PC-3 (cell line): ENCODE results near the gene NOTCH4. TPM values are rescaled to one million over a fixed set of nuclear protein-coding genes. Genes with fewer than 3 reads are reported as not detected.

ENCODE experiments used
- ATAC-seq: fragments of 200-7000 bp; cut with Tn5 transposase; 2 replicates; pipeline ENCODE4 v1.9.1; 2020; ENCODE audit warnings: mild to moderate bottlenecking, moderate library complexity
- BruUV-seq: library from RNA; stranded (reverse); fragments of 400-500 nt; replicated peaks from 2 replicates; lab custom pipeline; 2021; lab: Mats Ljungman, UMichigan
- CTCF ChIA-PET: fragments of 300-600 bp; sonication (Branson Sonifier 250); formaldehyde crosslinking; loops from one replicate; lab custom pipeline; 2022; ENCODE audit warnings: antibody characterized with exemption; lab: Charles Lee
- POLR2A ChIA-PET: fragments of 300-600 bp; sonication (Branson Sonifier 250); formaldehyde crosslinking; loops from one replicate; lab custom pipeline; 2022; ENCODE audit warnings: antibody characterized with exemption; ENCODE audit not compliant: unreplicated experiment; lab: Charles Lee
- DNase-seq: peaks from one replicate; pipeline ENCODE4 v3.0.0-alpha.2; 2015
- H2AFZ ChIP-seq: fragments of 300-600 bp; sonication (generic); 2 replicates; pipeline ENCODE4 v1.6.0; 2016; ENCODE audit warnings: antibody characterized with exemption, low read length
- H3F3A ChIP-seq: fragments of 300-600 bp; sonication (generic); one replicate; pipeline ENCODE4 v1.6.0; 2017; ENCODE audit warnings: antibody characterized with exemption, low read length, control low read depth, mild to moderate bottlenecking; ENCODE audit not compliant: unreplicated experiment
- H3K27ac ChIP-seq: fragments of 300-600 bp; sonication (generic); 2 replicates; pipeline ENCODE4 v1.5.1; 2016; ENCODE audit warnings: mild to moderate bottlenecking, low read length
- H3K27me3 ChIP-seq: fragments of 300-600 bp; sonication (generic); 2 replicates; pipeline ENCODE4 v1.6.1; 2016; ENCODE audit warnings: low read length, mixed read lengths
- H3K36me3 ChIP-seq: fragments of 300-600 bp; sonication (generic); 2 replicates; pipeline ENCODE4 v1.6.1; 2016; ENCODE audit warnings: low read depth, mixed run types, low read length, mixed read lengths
- H3K4me1 ChIP-seq: fragments of 300-600 bp; sonication (generic); 2 replicates; pipeline ENCODE4 v1.5.1; 2016; ENCODE audit warnings: low read length; ENCODE audit not compliant: insufficient read depth
- H3K4me2 ChIP-seq: fragments of 300-600 bp; sonication (generic); 2 replicates; pipeline ENCODE4 v1.6.0; 2016; ENCODE audit warnings: low read length
- H3K4me3 ChIP-seq: fragments of 300-600 bp; sonication (generic); 2 replicates; pipeline ENCODE4 v1.5.1; 2016; ENCODE audit warnings: mild to moderate bottlenecking, low read length, mixed read lengths
- H3K79me2 ChIP-seq: fragments of 300-600 bp; sonication (generic); 2 replicates; pipeline ENCODE4 v1.6.1; 2017; ENCODE audit warnings: low read length, mixed read lengths
- H3K9ac ChIP-seq: fragments of 300-600 bp; sonication (generic); 2 replicates; pipeline ENCODE4 v1.6.0; 2016; ENCODE audit warnings: mild to moderate bottlenecking, low read length
- H3K9me2 ChIP-seq: fragments of 300-600 bp; sonication (generic); replicated peaks from 2 replicates; pipeline ENCODE4 v1.6.1; 2016; ENCODE audit warnings: mixed run types, low read length, mixed read lengths
- H3K9me3 ChIP-seq: fragments of 300-600 bp; sonication (generic); 2 replicates; pipeline ENCODE4 v1.6.1; 2016; ENCODE audit warnings: low read length, mixed read lengths
- H4K20me1 ChIP-seq: fragments of 300-600 bp; sonication (generic); 2 replicates; pipeline ENCODE4 v1.6.1; 2016; ENCODE audit warnings: low read length, mixed read lengths
- CTCF ChIP-seq: fragments of 300-600 bp; sonication (generic); conservative IDR thresholded peaks from 2 replicates; pipeline ENCODE4 v1.5.1; 2017; ENCODE audit warnings: antibody characterized with exemption, low read depth, mild to moderate bottlenecking, low read length
- EZH2 ChIP-seq: fragments of 300-600 bp; sonication (generic); IDR thresholded peaks from one replicate; pipeline ENCODE4 v1.6.1; 2017; ENCODE audit warnings: antibody characterized with exemption, mild to moderate bottlenecking, low read length; ENCODE audit not compliant: unreplicated experiment
- EZH2phosphoT487 ChIP-seq: fragments of 300-600 bp; sonication (generic); IDR thresholded peaks from 2 replicates; pipeline ENCODE4 v1.6.1; 2018; ENCODE audit warnings: mild to moderate bottlenecking, antibody characterized with exemption, low read length, borderline replicate concordance
- intact Hi-C: fragments of 100-400 bp; cut with micrococcal nuclease; formaldehyde crosslinking; loops from 2 replicates; pipeline ENCODE4 v1.9.0; 2023
- total RNA-seq: library from RNA; depleted of rRNA; stranded (reverse); fragments of >200 nt; gene quantifications from 2 replicates; pipeline ENCODE4 v1.2.3, GENCODE V29; 2014

Gene NOTCH4
- total RNA-seq, 1 experiment from 2014 or later, result 1.7 TPM

GRCh38 chr6:32168350-32168749 is 55.5 kb downstream of the NOTCH4 start:
- ATAC-seq (no peak), DNase-seq (no peak)
- Histone ChIP-seq H3K4me1 (no peaks in the 10 kb centered on the region), H3K4me3 (no peak overlapping the region), H3K27ac (no peak overlapping the region), H2AFZ (no peak overlapping the region), H3K4me2 (no peak overlapping the region), H3K9me3 (no peaks in the 10 kb centered on the region), H3K36me3 (peaks cover 16% of the 10 kb centered on the region; the same call in 1 of the 2 replicates), H3K9me2 (no peaks in the 10 kb centered on the region), H3K27me3 (no peaks in the 10 kb centered on the region), H3K79me2 (no peaks in the 10 kb centered on the region), H4K20me1 (no peaks in the 10 kb centered on the region), H3F3A (no peaks in the 10 kb centered on the region), H3K9ac (no peak overlapping the region)
- intact Hi-C loops, result no loop called here
- TF ChIP-seq CTCF (no peak), EZH2 (no peak), EZH2phosphoT487 (no peak)
- TSS peak; percentile 56 for BruUV-seq
- CTCF ChIA-PET, result interaction anchor here (0.6 kb wide), 1 partner anchor 361 kb away, joined by 16 read pairs; no protein-coding TSS in a partner anchor
- POLR2A ChIA-PET, result no interaction called here

- Histone ChIP-seq H3K36me3 (peaks cover 16% of the 10 kb centered on the region; the same call in 1 of the 2 replicates), H3K4me2 (no peak overlapping the region), H3K9me3 (no peaks in the 10 kb centered on the region), H3F3A (no peaks in the 10 kb centered on the region), H3K27me3 (no peaks in the 10 kb centered on the region), H3K9ac (no peak overlapping the region), H3K4me1 (no peaks in the 10 kb centered on the region), H3K9me2 (no peaks in the 10 kb centered on the region), H3K79me2 (no peaks in the 10 kb centered on the region), H2AFZ (no peak overlapping the region), H4K20me1 (no peaks in the 10 kb centered on the region), H3K4me3 (no peak overlapping the region), H3K27ac (no peak overlapping the region)
- TF ChIP-seq EZH2, result no peak
- TF ChIP-seq CTCF, result no peak
- TF ChIP-seq EZH2phosphoT487, result no peak
- ChIA-PET POLR2A (no interaction called here), CTCF (interaction anchor here (0.6 kb wide), 1 partner anchor 361 kb away, joined by 16 read pairs; no protein-coding TSS in a partner anchor)
- ATAC-seq (no peak), DNase-seq (no peak)
- BruUV-seq, result TSS peak; percentile 16
- intact Hi-C loops, result no loop called here
Observed at GRCh38 chr6:32167761-32168262, 56.1 kb downstream of the NOTCH4 start.

GRCh38 chr6:32167154-32167760 is 56.6 kb downstream of the NOTCH4 start:
- TF ChIP-seq EZH2, result no peak
- TF ChIP-seq CTCF, result no peak
- no peak for TF ChIP-seq EZH2phosphoT487
- no peak overlapping the region for H3K27ac ChIP-seq
- ChIA-PET CTCF (no interaction called here), POLR2A (no interaction called here)
- DNase-seq, result no peak
- peaks cover 16% of the 10 kb centered on the region; the same call in 1 of the 2 replicates for H3K36me3 ChIP-seq
- no peak overlapping the region for H3K9ac ChIP-seq
- no peaks in the 10 kb centered on the region for H3K79me2 ChIP-seq
- no peaks in the 10 kb centered on the region for H3K4me1 ChIP-seq
- no peak overlapping the region for H2AFZ ChIP-seq
- H3K27me3 ChIP-seq, result no peaks in the 10 kb centered on the region
- no TSS peak for BruUV-seq
- no peaks in the 10 kb centered on the region for H3F3A ChIP-seq
- H4K20me1 ChIP-seq, result no peaks in the 10 kb centered on the region
- no peak overlapping the region for H3K4me3 ChIP-seq
- ATAC-seq, result no peak
- intact Hi-C loops, result no loop called here
- no peaks in the 10 kb centered on the region for H3K9me3 ChIP-seq
- no peaks in the 10 kb centered on the region for H3K9me2 ChIP-seq
- no peak overlapping the region for H3K4me2 ChIP-seq
